Measurements from ENCODE around the gene PLPPR2. TPM values are rescaled to one million over a fixed set of nuclear protein-coding genes. Genes with fewer than 3 reads are reported as not detected.
A peak's percentile ranks its signal among the peaks of the same experiment; 100 is the strongest.

Gene PLPPR2
- total and polyA plus RNA-seq, 10 donors: 4.2 to 41.0 (median 22.7) TPM

- H3K9me3 ChIP-seq: no peaks in the 10 kb centered on the region
- peak overlapping the region in 7 of 8 donors; percentile 81 to 96 (median 88) for H3K27ac ChIP-seq
- intact Hi-C loops (cut with DNase I; ENCODE audit: low total_unique reads): no loop called here
- H3K36me3 ChIP-seq: peaks cover 0 to 54% (median 33%) of the 10 kb centered on the region in 6 donors
- H3K4me1 ChIP-seq: peaks cover 15 to 72% (median 39%) of the 10 kb centered on the region in 6 donors
- no peaks in the 10 kb centered on the region for H3K27me3 ChIP-seq (replicated peaks in 1 of 7)
- WGBS, 5 donors: 53 to 79% (median 64%) methylated on average over 8 to 17 of the region's 17 CpGs
- no peak for TF ChIP-seq POLR2A (IDR thresholded peaks at IDR 0.05)
- no peak for TF ChIP-seq CTCF (IDR thresholded peaks at IDR 0.05 in 8 of 11, conservative IDR thresholded peaks at IDR 0.05 in 3 of 11)
- TF ChIP-seq POLR2AphosphoS5 (IDR thresholded peaks at IDR 0.05): peak in 1 of 3 donors; percentile 64
- peak overlapping the region in 1 of 8 donors; percentile 52 for H3K4me3 ChIP-seq
- DNase-seq: no peak
These were observed 30.4 kb upstream of the PLPPR2 start for GRCh38 chr19:11324748-11325389.

- Histone ChIP-seq H3K9me3 (no peaks in the 10 kb centered on the region), H3K36me3 (peaks cover 0 to 61% (median 36%) of the 10 kb centered on the region in 6 donors), H3K4me3 (peak overlapping the region in 1 of 8 donors; percentile 52), H3K27me3 (replicated peaks in 1 of 7) (no peaks in the 10 kb centered on the region), H3K4me1 (peaks cover 15 to 66% (median 38%) of the 10 kb centered on the region in 6 donors), H3K27ac (peak overlapping the region in 7 of 8 donors; percentile 81 to 96 (median 88))
- no peak for DNase-seq
- 87 to 96% (median 93%) methylated on average over 7 of the region's 7 CpGs for WGBS, 5 donors
- intact Hi-C loops (cut with DNase I; ENCODE audit: low total_unique reads): no loop called here
- TF ChIP-seq POLR2AphosphoS5 (IDR thresholded peaks at IDR 0.05) (no peak), CTCF (IDR thresholded peaks at IDR 0.05 in 8 of 11, conservative IDR thresholded peaks at IDR 0.05 in 3 of 11) (no peak), POLR2A (IDR thresholded peaks at IDR 0.05) (no peak)
These were observed 29.7 kb upstream of the PLPPR2 start for GRCh38 chr19:11325544-11325943.

- Histone ChIP-seq H3K36me3 (peaks cover 0 to 100% (median 63%) of the 10 kb centered on the region in 6 donors), H3K4me1 (peaks cover 0 to 27% (median under 1%) of the 10 kb centered on the region in 6 donors), H3K4me3 (no peak overlapping the region), H3K9me3 (peaks cover 0 to 5% (median 0%) of the 10 kb centered on the region in 8 donors), H3K27me3 (replicated peaks in 1 of 7) (no peaks in the 10 kb centered on the region), H3K27ac (peak overlapping the region in 1 of 8 donors; percentile 16)
- DNase-seq: no peak
- TF ChIP-seq CTCF (IDR thresholded peaks at IDR 0.05 in 8 of 11, conservative IDR thresholded peaks at IDR 0.05 in 3 of 11): no peak
- TF ChIP-seq POLR2A (IDR thresholded peaks at IDR 0.05): no peak
- TF ChIP-seq POLR2AphosphoS5 (IDR thresholded peaks at IDR 0.05): no peak
- 68 to 87% (median 77%) methylated on average over 4 of the region's 4 CpGs for WGBS, 5 donors
- intact Hi-C loops (cut with DNase I; ENCODE audit: low total_unique reads): no loop called here
These were observed 25.1 kb upstream of the PLPPR2 start for GRCh38 chr19:11330127-11330526.

- WGBS, 5 donors: 70 to 83% (median 75%) methylated on average over 4 of the region's 4 CpGs
- Histone ChIP-seq H3K9me3 (peaks cover 0 to 6% (median 0%) of the 10 kb centered on the region in 8 donors), H3K27me3 (replicated peaks in 1 of 7) (no peaks in the 10 kb centered on the region), H3K36me3 (peaks cover 0 to 100% (median 68%) of the 10 kb centered on the region in 6 donors), H3K4me3 (no peak overlapping the region), H3K27ac (peak overlapping the region in 4 of 8 donors; percentile 36 to 41 (median 37)), H3K4me1 (peaks cover 0 to 21% (median 0%) of the 10 kb centered on the region in 6 donors)
- TF ChIP-seq CTCF (IDR thresholded peaks at IDR 0.05 in 8 of 11, conservative IDR thresholded peaks at IDR 0.05 in 3 of 11) (no peak), POLR2AphosphoS5 (IDR thresholded peaks at IDR 0.05) (no peak), POLR2A (IDR thresholded peaks at IDR 0.05) (no peak)
- intact Hi-C loops (cut with DNase I; ENCODE audit: low total_unique reads): no loop called here
- DNase-seq: no peak
These were observed 23.7 kb upstream of the PLPPR2 start for GRCh38 chr19:11331502-11331901.
